ENCODE measurements around the gene CALHM1. TPM values are rescaled to one million over a fixed set of nuclear protein-coding genes. Genes with fewer than 3 reads are reported as not detected.
"Not testable (repeated sequence)": the region's sequence is repeated elsewhere in the genome, so short reads cannot be mapped to it uniquely, and the experiment has no call there.

CALHM1 gene
- total RNA-seq, 2 donors from 2014 or later, result not detected

DNA sequence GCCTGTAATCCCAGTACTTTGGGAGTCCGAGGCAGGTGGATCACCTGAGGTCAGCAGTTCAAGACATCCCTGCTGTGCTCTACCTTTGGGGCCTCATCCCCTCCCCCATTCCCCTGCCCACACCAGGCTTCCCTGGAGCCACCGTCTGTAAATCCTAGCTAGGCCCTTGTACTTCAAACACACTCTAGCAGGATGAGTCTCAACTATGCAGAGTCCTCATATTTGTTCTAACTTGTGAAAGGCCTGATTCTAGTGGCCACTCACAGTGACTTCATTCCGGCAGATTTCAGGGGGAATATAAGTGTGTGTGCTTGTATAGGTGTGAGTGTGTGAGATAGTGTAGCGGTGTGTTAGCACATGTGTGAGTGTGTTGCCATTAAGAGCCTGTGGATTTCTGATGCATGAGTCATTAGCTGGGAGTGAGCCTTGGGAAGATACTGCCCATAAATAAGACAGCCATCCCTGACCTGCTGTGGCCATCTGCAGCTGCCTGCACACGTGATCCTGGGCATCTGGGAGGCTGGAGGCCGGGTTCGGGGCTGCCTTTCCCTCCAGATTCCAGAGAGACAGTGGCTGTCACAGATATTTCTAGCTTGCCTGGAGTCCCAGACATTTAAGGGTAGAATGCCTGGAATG is 33.1 kb upstream of the CALHM1 start:
- ATAC-seq (peak; percentile 42), DNase-seq (no peak)
- intact Hi-C loops (cut with DNase I, micrococcal nuclease), result no loop called here

- no peak for ATAC-seq
- intact Hi-C loops (cut with DNase I, micrococcal nuclease), result no loop called here
- no peak for DNase-seq
Observed at GRCh38 chr10:103490986-103491314, 32.2 kb upstream of the CALHM1 start.

DNA sequence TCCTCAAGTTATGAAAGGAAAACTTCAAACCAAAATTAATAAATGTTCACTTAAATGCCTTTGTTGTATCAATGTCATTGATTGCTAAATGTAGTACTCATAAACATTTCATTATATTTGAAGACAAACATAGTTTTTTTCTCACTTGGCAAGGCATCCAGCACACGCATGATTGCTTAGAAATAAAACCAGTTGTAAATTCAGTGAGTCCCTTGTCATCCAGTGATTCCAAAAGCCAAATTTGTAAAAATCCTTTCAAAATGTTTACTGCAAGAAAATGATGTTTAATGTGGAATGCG is 28.7 kb upstream of the CALHM1 start:
- ATAC-seq, result no peak
- intact Hi-C loops (cut with DNase I, micrococcal nuclease), result loop anchor here in 1 of 2 donors (5.0 kb wide), 1 partner anchor 70 kb away; no protein-coding TSS in a partner anchor

DNA sequence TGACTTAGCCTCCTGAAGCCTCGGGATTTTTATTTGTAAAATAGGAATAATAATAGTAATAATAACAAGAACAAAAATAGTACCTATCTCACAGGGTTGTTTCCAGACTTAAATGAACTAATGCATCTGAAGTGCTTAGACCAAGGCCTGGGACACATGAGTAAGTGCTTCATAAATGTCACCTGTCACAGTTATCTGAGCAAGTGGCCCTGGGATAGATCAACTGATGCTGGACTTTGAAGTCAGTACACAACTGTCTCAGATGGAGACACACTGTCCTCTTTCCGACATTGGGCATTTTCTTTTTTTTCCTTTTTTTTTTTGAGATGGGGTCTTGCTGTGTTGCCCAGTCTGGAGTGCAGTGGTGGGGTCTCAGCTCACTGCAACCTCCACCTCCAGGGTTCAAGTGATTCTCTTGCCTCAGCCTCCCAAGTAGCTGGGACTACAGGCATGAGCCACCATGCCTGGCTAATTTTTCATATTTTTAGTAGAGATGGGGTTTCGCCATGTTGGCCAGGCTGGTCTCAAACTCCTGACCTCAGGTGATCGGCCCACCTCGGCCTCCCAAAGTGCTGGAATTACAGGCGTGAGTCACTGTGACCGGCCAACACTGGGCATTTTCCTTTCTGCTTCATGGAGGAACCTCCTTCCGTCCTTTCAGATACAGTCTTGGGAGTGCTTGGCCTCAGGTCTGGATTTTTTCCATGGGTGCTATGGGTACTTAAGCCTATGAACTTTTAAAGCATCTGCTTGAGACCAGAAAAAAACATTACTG is 28.1 kb upstream of the CALHM1 start:
- ATAC-seq, result peak; percentile 28
- DNase-seq, result not testable (repeated sequence)
- intact Hi-C loops (cut with DNase I, micrococcal nuclease), result loop anchor here in 1 of 2 donors (5.0 kb wide), 1 partner anchor 70 kb away; no protein-coding TSS in a partner anchor

More for the DNA sequence above, 28.7 kb upstream of the CALHM1 start:
- DNase-seq, result no peak

DNA sequence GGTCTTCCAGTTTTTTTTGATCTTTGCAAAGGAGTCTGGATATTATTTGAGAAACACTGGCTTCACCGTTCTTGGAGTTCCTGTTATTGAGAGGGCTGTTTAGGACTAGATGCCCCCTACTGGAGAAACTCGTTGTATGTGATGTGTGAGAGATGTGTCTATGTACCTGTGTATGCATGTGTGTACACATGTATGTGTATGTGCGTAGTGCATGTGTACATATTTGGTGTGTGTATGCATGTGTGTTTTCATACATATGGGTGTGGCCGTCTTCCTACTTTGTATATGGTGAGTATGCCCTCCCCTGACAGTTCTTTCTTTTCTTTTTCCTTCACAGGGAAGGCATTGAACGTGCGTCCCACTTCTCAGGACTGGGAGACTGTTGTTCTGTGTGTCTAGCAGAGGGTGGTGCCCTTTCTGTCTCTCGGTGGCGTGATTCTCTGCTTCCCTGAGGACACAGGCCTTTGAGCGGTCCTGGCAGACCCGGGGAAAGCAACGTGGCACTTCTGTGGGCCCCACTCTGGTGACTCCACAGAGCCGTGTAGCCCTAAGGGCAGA is 23.4 kb upstream of the CALHM1 start:
- ATAC-seq (peak; percentile 58), DNase-seq (no peak)
- intact Hi-C loops (cut with DNase I, micrococcal nuclease), result loop anchor here in 1 of 2 donors (5.0 kb wide), 1 partner anchor 65 kb away; no protein-coding TSS in a partner anchor

DNA sequence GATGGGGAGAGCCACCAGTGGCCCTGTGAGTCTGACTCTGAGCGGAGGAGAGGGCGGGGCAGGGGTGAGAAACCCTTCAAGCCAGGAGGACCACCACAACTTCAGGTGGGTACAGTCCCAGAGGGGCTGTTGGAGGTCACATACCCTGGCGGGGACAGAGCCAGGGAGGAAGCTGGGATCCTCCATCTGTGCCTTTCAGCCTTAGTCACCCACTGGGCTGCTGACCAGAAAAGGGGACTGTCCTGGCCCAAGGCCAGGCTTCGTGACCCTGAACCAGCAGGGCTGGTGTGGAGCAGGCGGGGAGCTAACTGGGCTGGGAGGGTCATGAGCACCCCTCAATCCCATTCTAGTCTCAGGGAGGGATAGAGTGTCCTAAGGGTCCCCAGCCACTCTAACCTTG is 21.8 kb upstream of the CALHM1 start:
- intact Hi-C loops (cut with DNase I, micrococcal nuclease), result loop anchor here in 1 of 2 donors (5.0 kb wide), 1 partner anchor 63 kb away; no protein-coding TSS in a partner anchor
- DNase-seq (no peak), ATAC-seq (no peak)

- intact Hi-C loops (cut with DNase I, micrococcal nuclease), result no loop called here
- no peak for DNase-seq
- peak; percentile 68 for ATAC-seq
Observed at GRCh38 chr10:103479135-103479534, 20.4 kb upstream of the CALHM1 start, which contains the start of gene CALHM3. Gene CALHM3, minus strand, starts transcription at chr10:103479240. Its CDS starts 208 bp downstream, at chr10:103479032.

- DNase-seq (no peak), ATAC-seq (no peak)
- intact Hi-C loops (cut with DNase I, micrococcal nuclease), result no loop called here
Observed at GRCh38 chr10:103478671-103479070, 20.0 kb upstream of the CALHM1 start.

- ATAC-seq (peak; percentile 27), DNase-seq (no peak)
- intact Hi-C loops (cut with DNase I, micrococcal nuclease), result no loop called here
Observed at GRCh38 chr10:103476046-103476768, 17.5 kb upstream of the CALHM1 start.

- no peak for DNase-seq
- no peak for ATAC-seq
- intact Hi-C loops (cut with DNase I, micrococcal nuclease), result no loop called here
Observed at GRCh38 chr10:103475437-103475836, 16.7 kb upstream of the CALHM1 start.

DNA sequence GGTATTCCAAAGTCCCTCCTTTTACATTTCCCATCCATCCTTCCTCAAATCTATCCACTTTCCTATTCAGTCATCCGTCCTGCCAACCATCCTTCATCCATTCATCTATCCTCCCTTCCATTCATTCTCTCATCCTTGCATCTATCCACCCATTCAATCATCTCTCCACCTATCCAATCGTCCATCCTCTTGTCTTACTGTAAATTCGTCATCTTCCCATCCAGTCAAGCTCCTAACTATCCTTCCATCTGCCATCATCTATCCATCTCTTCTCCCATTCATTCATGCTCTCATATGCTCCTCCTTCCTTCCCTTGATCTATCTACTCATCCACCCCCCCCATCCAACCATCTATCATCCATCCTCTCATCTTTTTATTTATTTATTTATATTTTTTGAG is 15.4 kb upstream of the CALHM1 start:
- ATAC-seq, result no peak
- no peak for DNase-seq
- intact Hi-C loops (cut with DNase I, micrococcal nuclease), result no loop called here

DNA sequence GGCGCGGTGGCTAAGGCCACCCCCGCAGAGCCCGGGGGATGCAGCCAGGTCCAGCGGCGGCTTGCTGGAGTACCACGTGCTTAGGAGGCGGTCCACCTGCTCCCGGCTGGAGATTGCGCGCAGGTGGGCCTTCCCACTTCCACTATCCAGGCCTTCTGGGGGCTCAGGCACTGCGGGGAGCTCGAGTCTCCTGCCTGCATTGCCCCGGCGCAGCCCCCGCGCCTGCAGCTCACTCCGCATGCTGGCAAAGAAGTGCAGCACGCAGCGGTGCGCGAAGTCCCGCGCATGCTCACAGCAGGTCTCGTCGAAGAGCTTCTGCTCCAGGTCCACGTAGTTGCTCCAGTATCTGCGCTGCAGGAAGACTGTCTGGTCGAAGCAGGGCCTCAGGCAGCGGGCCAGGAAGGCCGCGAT is 14.6 kb upstream of the CALHM1 start:
- intact Hi-C loops (cut with DNase I, micrococcal nuclease), result no loop called here
- no peak for ATAC-seq
- no peak for DNase-seq

GRCh38 chr10:103472005-103472404 is 13.3 kb upstream of the CALHM1 start:
- intact Hi-C loops (cut with DNase I, micrococcal nuclease), result no loop called here
- ATAC-seq, result no peak
- no peak for DNase-seq

DNA sequence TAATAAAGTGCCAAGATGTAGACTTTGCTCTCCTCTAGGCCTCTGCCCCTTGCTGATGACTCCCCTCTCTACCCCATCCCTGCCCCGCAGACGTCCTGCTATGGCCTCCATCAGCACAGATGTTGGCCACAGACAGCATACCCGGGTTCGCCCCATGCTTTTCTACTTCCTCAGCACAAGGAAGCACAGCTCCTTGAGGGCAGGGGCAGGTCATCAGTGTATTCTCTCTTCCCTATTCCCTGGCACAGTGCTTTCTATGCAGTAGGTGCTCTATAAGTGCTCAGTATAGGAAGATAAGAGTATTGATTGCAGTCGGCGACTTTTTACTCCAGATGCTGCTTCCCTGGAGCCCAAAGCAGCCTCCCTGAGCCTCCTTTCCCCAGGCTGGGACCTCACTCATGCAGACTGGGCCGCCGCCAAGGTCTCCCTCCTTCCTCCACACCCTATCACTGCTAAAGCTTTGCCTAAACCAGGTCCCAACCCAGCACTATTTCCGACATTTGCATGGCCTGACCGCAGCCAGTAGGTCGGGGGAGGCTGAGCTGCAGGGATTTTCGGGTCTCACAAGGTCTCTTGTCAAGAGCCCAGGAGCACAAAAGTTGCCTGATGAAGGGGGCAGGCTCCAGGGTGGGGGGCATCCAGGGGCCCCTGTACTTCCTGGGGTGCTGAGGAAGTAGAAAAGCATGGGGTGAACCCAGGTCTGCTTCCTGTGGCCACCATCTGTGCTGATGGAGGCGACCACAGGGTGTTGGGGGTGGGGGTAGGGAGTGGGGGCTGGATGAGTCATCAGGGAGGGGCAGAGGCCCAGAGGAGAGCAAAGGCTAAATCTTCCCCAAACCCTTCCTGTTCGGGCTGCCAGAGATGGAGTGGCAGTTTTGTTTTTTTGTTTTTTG is 12.3 kb upstream of the CALHM1 start:
- peak; percentile 67 for ATAC-seq
- DNase-seq, result peak; percentile 57 to 64
- intact Hi-C loops (cut with DNase I, micrococcal nuclease), result no loop called here

- intact Hi-C loops (cut with DNase I, micrococcal nuclease), result no loop called here
- no peak for ATAC-seq
- DNase-seq, result no peak
Observed at GRCh38 chr10:103469201-103469600, 10.5 kb upstream of the CALHM1 start.

GRCh38 chr10:103467406-103467805 is 8.7 kb upstream of the CALHM1 start:
- intact Hi-C loops (cut with DNase I, micrococcal nuclease), result no loop called here
- DNase-seq, result no peak
- ATAC-seq, result no peak

GRCh38 chr10:103466734-103467133 is 8.0 kb upstream of the CALHM1 start:
- intact Hi-C loops (cut with DNase I, micrococcal nuclease), result no loop called here
- DNase-seq, result no peak
- no peak for ATAC-seq

DNA sequence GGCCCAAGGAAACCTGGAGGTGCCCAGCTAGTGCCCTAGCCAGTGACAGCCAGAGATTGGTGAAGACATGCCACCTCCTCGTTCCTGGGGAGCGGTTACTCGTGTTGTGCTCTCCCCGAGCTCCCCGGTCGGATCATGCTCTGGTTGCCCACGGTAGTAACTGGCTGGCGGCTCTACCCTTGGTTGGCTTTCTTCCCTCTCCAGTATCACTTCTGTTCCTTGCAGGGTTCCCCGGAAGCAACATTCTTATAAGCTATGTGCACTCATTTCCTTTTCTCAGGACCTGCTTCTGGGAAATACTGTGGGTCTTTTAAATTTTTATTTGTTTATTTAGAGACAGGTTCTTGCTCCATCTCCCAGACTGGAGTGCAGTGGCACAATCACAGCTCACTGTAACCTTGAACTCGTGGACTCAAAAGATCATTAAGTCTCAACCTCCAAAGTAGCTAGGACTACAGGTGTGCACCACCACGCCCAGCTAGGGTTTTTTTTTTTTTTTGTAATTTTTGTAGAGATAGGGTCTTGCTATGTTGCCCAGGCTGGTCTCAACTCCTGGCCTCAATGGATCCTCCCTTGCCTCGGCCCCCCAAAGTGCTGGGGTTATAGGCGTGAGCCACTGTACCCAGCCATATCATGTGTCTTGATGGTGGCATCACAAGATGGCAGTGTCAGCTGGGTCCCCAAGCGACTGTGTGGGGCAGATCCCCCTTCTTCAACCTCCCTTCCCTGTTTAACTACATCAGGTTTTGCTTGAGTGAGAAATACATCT is 6.9 kb upstream of the CALHM1 start:
- ATAC-seq, result no peak
- no peak for DNase-seq
- intact Hi-C loops (cut with DNase I, micrococcal nuclease), result no loop called here

Measured in left colon (tissue), 2 donors.